GM19463 (cell line): ENCODE results near the gene PARVA.

ENCODE experiments used
- ATAC-seq: cut with Tn5 transposase; IDR thresholded peaks from one replicate; pipeline ENCODE4 v1.9.1; 2021; ENCODE audit warnings: mild to moderate bottlenecking, moderate library complexity; ENCODE audit not compliant: unreplicated experiment

PARVA gene

DNA sequence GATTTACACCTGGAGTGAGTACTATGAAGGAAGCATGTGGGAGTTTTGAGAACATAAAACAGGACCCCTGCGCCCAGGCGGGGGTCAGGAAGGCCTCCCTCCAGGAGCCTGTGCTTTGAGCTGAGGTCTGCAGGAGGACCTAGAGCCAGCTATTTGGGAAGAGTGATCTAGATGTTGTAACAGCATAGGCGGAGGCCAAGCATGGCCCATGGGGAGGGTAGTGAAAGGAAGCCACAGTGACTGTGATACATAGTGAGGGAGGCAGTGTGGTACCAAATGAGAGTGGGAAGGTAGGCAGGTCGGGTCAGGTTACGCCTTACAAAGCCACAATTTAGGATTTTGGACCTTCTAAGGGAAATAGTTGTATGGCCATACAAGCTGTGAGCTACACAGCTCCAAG lies 147.5 kb downstream of the PARVA start:
- ATAC-seq: no peak

DNA sequence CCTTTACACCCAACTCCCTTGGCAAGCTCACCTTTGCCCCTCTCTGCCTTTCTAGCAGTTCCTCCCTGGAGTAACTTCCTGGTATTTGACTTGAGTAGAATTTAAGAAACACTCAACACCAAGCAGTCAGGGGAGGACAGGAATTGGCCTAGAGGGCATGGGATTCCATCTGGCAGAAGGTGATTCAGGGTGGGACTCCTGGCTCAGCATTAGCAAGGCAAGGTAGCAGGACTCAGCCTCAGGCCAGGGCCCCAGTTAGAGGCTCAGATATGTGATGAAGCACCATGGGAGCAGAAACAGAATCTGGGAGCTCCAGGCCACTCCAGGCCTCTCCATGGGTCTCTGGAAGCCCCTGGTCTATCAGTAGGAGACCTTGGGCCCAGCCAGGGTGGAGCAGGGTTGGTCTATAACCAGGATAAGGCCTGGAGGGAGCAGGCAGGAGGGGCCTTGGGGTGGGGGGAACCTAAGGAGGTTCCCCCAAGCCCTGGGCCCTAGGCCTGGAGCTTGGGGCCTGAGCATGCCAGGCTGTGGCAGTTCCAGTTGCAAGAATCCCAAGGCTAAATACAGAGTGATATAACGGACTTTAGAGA lies 148.2 kb downstream of the PARVA start:
- no peak for ATAC-seq

DNA sequence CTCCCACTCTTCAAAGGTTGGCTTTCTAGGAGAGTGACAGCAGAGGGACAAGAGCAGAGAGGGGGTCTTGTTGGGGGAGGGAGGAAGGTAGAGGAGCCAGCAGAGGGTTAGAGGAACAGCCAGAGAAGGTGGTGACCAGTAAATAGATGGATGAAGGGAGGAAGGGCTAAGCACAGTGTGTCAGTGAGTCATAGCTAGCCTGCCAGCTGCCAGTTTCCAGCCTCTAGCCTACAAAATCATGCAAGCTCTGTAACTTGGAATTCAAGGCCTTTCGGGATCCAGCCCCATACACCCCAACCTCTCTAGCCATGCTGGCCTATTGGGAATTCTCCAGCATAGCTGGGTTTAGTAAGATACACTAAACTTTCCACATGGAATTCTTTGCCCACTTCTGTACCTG lies 149.4 kb downstream of the PARVA start:
- ATAC-seq: no peak

DNA sequence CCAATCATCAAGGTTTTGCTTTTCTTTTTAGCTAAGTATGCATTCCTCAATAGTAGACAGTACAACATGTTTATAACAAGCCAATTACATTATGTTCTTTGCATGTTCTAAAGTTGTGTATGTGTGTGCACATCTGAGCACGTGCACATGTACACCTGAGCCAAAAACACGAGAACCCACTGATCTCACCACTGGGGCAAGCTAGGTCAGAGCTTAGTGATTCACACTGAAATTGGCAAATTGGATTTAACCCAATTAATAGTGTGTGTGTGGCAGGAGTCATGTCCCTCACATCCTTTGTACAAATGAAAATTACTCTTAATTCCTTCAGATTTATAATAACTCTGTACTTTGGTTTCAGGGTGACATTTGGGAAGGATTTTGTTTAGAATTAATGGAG lies 151.1 kb downstream of the PARVA start:
- ATAC-seq: no peak

DNA sequence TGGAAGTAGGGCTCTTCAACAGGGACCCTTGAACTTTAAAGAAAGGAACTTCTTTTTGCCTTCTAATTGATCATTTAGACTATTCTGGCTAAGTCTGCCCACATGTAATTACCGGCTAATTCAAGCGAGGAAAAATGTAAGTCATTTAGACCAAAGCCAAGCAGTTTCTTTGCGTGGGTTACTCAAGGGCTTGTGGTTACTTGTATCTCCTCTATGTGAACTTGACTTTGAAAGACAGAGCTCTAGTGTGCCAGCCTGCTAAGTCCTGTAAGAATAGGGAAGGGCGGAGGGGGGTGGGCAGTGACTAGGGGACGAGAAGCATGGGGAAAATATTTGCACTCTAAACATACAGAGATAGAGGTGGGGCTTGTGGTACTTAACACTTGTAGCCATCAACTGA lies 151.7 kb downstream of the PARVA start:
- ATAC-seq: no peak

DNA sequence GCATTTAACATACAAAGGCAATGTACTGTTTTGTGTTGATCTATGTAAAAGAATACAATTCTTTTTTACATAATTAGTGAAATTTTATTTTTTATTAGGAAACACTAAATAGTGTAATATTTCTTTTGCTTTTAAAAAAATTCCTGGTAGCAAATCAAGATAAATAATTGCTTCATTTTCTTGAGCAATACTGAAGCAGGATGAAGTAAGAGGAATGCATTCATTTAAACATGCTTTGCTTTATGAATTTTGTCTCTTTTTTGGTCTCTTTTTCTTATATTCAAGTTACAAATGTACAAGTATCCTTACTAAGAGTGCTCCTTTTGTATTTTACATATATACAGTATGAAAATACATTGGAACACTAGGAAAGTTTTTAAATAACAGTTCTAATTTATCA lies 152.4 kb downstream of the PARVA start:
- no peak for ATAC-seq

DNA sequence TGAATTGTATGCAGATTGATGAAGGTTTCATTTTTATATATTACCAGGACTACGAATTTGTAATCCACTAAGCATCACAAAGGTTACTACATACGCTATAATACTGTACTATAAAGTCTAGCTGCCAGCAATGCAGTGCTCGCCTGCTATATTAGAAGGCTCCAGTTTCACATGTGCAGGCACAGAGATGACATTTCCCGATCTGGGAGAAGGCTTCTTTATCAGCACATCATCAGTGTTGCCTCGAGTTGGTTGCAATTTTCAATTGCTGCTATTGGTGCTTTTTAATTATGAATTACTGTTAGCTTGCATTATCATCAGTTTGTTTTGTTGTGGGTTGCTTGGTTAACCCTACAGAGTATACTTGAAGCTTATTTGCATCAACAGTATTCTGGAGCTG lies 153.6 kb downstream of the PARVA start:
- no peak for ATAC-seq

DNA sequence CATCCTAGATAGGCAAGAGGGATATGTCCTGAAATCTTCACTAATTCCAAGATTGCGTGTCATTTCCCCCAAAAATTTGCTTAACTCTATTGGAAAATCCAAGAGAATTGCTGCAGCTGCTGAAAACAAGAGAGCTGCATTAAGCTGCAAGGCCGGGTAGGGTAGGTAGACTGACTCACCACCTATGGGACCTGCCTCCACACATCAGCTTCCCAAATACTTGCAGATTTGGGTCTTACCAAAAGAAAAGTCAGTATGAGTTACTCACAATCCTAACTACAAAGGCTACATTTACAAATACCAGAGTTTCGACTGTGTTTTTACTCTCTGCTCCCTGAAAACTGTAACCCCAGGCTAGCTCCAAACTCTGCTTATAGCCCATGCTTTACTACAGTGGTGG lies 154.3 kb downstream of the PARVA start:
- ATAC-seq: no peak

DNA sequence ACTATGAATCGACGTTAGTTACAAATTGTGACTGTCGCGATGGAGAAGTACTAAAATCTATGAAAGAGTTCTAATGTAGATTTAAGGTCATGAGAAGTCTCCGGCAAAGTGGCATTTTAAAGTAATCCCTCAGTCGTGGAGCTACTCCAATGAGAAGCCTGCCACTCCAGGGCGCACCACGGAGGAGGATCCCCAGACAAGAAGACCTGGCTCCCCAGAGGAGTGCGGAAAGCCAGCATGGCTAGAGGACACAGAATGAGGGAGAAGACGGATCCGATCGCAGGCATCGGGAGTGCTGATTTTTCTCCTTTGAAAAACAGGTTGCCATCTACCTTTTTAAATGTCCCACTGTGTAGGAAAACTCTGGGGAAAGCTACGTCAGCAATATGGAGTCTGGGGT lies 155.2 kb downstream of the PARVA start:
- ATAC-seq: no peak

DNA sequence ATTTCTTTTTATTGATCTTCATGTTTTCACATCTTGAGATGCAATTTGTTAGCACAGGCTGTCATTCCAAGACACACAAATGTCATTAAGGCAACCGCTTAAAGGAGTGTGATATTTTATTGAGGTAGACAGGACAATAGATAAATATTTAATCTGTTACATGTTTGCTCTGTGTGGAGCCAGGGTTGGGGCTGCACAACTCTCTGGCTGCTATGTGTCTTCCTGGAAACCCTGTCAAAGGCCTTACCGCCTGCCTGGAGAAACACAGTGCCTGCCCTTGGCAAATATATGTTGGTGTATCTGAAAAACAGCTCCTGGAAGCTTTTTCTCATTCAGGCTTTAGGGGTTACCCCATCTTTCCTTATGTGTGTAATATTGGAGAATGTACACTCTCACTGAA lies 157.2 kb downstream of the PARVA start:
- ATAC-seq: no peak

DNA sequence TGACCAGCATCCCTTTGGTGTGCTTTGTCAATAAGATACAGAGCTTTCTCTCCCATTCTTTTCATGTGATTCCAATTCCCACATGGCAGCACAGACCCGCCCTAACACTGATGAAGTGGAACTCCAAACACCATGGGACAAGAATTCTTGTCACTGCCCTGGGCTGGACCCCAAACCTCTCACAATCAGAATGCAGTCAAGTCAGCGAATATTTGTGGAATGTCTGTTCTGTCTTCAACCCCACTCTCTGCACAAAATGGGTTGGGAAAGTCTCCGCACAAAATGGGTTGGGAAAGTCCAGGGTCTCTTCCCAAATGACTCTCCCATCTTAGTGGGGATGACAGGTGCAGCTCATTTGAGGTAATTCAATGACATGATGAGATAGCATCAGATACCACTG lies 157.9 kb downstream of the PARVA start:
- no peak for ATAC-seq

DNA sequence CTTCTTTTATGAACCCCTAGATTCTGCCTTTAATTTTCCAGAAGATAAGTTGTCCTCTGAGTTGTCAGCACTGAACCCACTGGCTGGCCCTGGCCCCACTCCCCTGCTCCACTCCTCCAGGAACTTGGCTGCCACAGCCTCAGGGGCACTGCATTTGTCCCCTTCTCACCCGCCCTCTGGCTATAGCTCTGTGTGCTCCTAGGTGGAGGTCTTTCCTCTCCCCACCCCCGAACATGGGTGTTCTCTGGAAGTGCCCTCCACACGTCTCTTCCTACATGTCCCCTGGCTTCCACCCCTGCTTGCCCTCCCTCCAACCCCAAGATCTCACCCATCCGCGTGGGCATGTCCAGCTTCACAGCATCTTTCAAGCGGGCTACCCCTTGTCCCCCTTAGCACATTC lies 159.2 kb downstream of the PARVA start:
- no peak for ATAC-seq

DNA sequence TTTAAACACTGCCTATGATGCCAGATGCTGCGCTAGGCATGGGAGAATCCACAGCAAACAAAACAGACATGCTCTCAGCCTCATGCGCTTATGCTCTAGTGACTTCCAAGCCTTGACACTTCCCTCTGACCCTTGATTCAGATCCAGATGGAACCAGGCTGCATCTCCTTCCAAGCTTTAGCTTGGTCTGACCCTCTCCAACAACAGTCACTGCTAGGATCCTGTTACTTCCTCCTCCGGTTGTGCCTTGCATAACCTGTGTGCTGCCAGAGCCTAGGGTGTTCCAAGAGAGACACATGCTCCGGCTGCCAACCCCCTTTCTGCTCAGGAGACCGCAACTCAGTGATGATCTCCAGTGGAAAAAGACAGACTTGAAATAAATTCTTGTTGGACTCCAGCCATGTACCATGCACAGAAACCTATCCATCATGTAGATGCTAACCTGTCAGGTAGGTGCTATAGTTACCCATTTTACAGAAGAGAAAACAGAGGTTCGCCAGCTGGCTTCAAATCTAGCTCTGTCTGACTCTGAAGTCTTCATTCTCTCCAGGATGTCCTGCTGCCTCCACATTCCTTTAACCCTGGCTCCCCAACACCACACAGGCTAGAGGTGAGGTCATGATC lies 160.5 kb downstream of the PARVA start:
- ATAC-seq: no peak

DNA sequence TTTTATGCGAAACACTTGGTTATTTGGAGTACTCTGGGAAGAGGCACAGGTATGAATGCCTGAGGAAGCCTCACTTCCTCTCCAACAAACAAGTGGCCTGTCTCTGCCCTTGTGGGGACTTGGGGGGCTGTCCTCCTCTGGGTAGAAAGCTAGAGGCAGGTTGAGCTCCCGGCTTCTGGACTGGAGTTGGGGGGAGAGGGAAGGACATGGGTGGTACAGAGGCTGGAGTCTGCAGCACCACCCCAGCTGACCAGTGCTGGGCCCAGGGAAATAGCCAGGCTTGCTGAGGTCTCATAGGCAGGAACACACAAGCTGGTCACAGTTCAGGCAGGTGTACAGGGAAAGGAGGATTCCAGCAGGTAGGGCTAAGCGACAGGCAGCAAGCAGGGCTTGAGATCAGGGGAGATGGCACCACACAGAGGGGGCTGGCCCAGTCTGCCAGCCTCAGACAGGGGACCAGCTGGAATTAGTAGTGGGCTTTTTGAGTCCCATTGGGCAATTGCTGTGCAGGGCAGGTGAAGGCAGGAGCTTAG lies 161.6 kb downstream of the PARVA start:
- ATAC-seq: no peak

DNA sequence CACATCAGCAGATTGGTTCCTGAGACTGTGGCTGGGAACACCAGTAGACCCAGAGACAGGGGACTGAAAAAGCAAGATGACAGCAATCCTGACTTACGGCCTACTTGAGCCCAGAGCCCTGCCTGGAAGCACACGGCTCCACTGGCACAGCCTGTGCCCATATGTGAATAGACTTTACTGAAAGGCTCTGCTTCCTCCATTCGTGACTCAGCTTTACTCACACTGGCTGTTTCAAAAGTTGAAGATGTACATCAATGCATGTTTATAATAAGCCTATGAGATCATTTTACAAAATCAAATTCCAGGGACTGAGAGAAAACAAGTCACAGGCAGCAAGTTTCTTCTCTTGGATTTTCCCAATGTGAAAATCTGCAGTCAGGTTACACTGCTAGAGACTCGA lies 162.2 kb downstream of the PARVA start:
- ATAC-seq: no peak

DNA sequence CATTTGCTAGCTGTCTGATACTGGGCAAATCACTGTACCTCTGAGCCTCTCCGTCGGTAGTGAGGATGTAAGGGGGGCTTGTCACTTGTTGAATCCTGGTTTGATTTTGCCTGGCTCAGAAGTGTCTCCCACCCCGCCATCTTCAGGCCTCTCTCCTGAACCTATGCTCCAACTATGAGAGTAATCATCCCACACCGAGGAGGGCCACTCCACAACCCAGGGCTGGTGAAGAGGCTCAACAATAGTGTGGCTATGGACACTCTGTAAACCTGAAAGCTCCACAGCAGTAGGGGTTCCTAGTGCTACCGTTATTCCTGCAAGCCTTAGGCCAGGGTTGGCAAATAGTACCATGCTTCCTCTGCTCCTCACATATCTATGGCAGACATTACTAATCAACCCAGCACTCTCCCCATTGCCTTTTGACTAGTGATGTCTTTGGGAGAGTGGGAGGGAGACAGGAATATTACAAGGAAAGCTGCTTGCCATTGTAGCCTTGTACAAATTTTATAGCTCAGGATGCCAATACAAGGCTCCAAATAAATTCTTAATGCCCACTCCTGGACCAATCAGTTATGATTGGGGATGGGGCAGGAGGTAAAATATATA lies 162.8 kb downstream of the PARVA start:
- no peak for ATAC-seq

DNA sequence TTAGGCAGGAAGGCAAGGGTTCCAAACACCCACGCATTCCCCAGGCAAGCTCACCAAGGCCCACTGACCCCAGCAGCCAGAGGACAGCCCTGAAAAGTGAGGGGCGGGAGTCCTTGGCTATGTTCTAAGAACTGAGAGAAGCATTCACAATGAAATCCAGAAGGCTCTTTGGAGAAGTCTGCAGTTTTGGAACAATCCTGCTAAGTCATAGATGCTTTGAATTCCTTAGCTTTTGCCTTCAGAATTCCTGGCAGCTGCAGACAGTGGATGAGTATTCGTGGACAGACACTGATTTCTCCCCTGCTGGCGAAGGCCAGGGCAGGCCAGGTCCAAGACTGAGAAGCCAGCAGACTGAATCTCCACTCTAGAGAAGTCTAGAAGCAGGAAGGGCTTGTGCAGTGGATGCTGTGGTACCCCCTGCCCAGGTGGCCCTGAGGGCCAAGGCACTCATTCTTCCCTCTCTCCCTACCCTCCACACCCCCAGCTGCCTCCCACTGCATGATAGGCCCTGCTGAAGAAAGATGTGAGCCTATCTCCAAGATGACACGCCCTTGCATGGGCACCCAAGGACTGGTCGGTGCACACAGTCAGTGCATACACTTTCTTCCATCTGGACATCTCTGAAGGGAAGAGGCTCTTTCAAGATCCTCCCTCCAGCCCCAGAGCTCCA lies 163.7 kb downstream of the PARVA start:
- no peak for ATAC-seq

DNA sequence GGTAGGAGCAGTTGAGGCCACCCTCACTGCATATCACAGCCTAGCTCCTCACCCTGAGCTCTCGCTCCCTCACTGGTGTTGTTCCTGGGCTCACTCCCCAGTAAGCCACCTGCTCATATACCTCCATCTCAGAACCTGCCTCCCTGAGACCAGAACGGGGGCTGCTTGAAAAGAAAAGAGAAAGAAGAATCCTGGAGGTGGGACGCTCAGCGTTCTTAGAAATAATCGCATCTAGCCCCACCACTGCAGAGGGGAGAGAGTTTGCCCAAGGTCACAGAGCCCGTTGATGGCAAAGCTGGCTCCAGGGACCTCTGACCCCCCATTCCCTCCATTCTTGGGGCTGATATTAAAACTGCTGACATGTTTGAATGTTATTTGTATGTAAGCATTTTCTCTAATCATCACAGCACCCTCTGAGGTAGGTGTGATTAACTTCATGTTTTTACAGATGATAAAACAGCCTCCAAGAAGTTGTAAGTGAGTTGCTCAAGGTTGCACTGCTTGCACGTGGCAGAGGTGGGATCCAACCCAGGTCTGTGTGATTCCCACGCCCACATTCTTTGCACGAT lies 164.3 kb downstream of the PARVA start:
- ATAC-seq: no peak

DNA sequence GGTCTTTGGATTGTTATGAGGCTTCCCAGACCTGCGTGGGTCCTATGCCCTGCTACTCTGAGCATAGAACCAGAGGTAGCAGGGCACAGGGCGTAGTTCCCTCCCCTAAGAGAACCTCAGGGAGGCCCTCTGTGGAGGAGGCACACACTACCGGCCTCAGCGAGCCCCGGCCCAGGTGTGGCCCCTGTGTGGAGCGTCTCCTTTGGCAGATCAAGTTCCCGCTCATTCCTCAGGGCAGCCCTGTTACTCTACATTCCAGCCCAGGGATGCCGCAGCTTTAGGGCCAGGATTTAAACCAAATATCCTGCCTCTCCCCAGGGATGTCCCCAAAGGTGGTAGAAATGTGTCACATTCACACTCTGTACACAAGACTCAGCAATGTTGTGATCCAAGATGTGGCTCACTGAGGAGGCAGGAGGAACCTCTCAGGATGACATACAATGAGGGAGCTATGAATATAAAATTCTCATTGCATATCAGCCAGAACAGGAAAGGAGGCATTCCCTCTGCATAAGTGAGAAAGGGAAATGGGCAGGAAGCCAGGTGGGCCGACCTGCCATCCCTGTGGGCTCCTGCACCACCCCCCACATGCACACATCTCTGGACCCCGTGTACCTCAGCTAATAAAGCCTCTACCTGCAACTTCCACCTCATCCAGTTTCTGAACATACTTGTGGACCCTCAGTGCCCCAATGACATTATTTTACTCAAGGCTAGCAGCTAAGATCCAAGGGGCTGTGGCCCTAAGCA lies 165.0 kb downstream of the PARVA start:
- ATAC-seq: no peak

DNA sequence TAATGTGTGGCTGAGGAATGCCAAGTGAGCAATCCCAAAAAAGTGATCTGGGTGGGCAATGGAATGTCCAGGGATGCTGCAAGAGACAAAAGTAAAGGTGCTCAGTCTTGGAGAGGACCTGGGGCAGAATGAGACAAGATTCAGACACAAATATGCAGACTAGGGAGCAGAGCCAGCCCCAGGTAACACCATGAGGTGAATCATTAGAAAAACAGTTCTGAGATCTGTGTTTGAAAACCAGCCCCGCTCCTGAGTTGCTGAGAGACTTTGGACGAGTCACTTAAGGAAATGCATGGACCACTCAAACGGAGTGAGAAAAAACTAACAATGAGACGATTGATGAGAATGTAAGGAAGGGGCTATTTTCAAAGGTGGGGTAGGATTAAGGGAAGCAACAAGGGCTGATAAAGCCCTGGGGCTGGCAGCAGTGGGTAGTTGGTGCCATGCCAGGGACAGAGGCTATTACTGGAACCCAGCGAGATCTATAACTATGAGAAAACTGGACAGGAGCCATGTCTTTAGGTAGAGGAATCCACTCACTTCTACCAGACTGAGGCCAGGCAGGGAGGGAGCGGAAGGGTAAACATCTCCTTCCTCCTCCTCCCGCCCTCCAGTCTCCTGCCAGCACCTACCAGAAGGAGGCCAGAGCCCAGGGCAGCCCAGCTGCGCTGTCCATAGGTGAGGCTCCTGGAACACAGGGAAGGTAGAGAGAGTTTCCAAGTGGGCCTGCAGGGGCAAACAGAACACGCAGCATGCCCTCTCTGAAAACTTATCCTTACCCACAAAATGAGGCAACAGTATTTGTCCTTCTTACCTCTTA lies 166.4 kb downstream of the PARVA start:
- no peak for ATAC-seq
